CD14-positive monocyte (primary cell): ENCODE measurements around the gene TXNRD1. TPM values are rescaled to one million over a fixed set of nuclear protein-coding genes. Genes with fewer than 3 reads are reported as not detected.
A peak's percentile ranks its signal among the peaks of the same experiment; 100 is the strongest.
"Not testable (repeated sequence)": the region's sequence is repeated elsewhere in the genome, so short reads cannot be mapped to it uniquely, and the experiment has no call there.

Experiments used
- DNase-seq, 3 donors: peaks; one replicate each; pipeline ENCODE4 v3.0.0-alpha.2; 2011 to 2022
- H2AFZ ChIP-seq: 2 replicates; pipeline ENCODE4 v1.6.0; 2012; ENCODE audit warnings: mild to moderate bottlenecking, low read depth, low read length, inconsistent platforms; ENCODE audit not compliant: insufficient read depth, poor library complexity, severe bottlenecking
- H3K27ac ChIP-seq, 2 donors: 1 replicate in 1 of 2; 2 replicates in 1 of 2; pipeline ENCODE4 v1.5.1; 2012 to 2013; ENCODE audit warnings: low read length in 2 of 2, control low read depth in 1 of 2, inconsistent platforms in 1 of 2, low read depth in 1 of 2, mild to moderate bottlenecking in 1 of 2
- H3K27me3 ChIP-seq, 2 donors: one replicate each; pipeline versions ENCODE4 v1.6.0 to v1.6.1; 2011 to 2013; ENCODE audit warnings: low read length in 2 of 2; ENCODE audit not compliant: control insufficient read depth in 2 of 2, insufficient read depth in 2 of 2
- H3K36me3 ChIP-seq, 2 donors: replicated peaks in 1 of 2; 1 replicate in 1 of 2; 2 replicates in 1 of 2; pipeline versions ENCODE4 v1.5.1 to v1.6.1; 2012 to 2013; ENCODE audit warnings: low read length in 2 of 2, control low read depth in 1 of 2, inconsistent platforms in 1 of 2, mild to moderate bottlenecking in 1 of 2; ENCODE audit not compliant: insufficient read depth in 2 of 2, control insufficient read depth in 1 of 2
- H3K4me1 ChIP-seq, 2 donors: 1 replicate in 1 of 2; 2 replicates in 1 of 2; pipeline versions ENCODE4 v1.5.1 to v1.6.1; 2012 to 2013; ENCODE audit warnings: low read length in 2 of 2, control low read depth in 1 of 2, inconsistent platforms in 1 of 2, mild to moderate bottlenecking in 1 of 2, moderate library complexity in 1 of 2; ENCODE audit not compliant: insufficient read depth in 2 of 2, control insufficient read depth in 1 of 2
- H3K4me2 ChIP-seq: replicated peaks from 2 replicates; pipeline ENCODE3; 2012; ENCODE audit warnings: low read length, moderate library complexity, mild to moderate bottlenecking; ENCODE audit not compliant: poor library complexity, severe bottlenecking; ENCODE audit errors: extremely low read depth
- H3K4me3 ChIP-seq, 3 experiments: fragments of 200-600 bp in 1 of 3; sonication (generic) in 1 of 3; replicated peaks in 1 of 3; 1 replicate in 2 of 3; 2 replicates in 1 of 3; pipeline ENCODE4 v1.5.1; 2011 to 2013; ENCODE audit warnings: low read length in 3 of 3, mild to moderate bottlenecking in 3 of 3, control low read depth in 2 of 3, low read depth in 2 of 3, inconsistent platforms in 1 of 3, moderate library complexity in 1 of 3
- H3K79me2 ChIP-seq: 2 replicates; pipeline ENCODE4 v1.6.0; 2012; ENCODE audit warnings: mild to moderate bottlenecking, control low read depth, inconsistent platforms, low read length, moderate library complexity; ENCODE audit not compliant: insufficient read depth
- H3K9ac ChIP-seq: 2 replicates; pipeline ENCODE4 v1.6.0; 2017; ENCODE audit warnings: low read length, mild to moderate bottlenecking; ENCODE audit not compliant: insufficient read depth, poor library complexity, severe bottlenecking
- H3K9me3 ChIP-seq, 2 donors: replicated peaks in 1 of 2; 1 replicate in 1 of 2; 2 replicates in 1 of 2; pipeline versions ENCODE4 v1.5.1 to v1.6.1; 2012 to 2013; ENCODE audit warnings: low read length in 2 of 2, control low read depth in 1 of 2; ENCODE audit not compliant: control insufficient read depth in 1 of 2, insufficient read depth in 1 of 2
- H4K20me1 ChIP-seq: 2 replicates; pipeline ENCODE4 v1.6.0; 2012; ENCODE audit warnings: mild to moderate bottlenecking, low read length, control low read depth, moderate library complexity; ENCODE audit not compliant: insufficient read depth
- H3K27ac Mint-ChIP-seq, 7 donors: one replicate each; pipeline ENCODE4 v1.8.0; 2020; ENCODE audit warnings: mild to moderate bottlenecking in 7 of 7, mixed read lengths in 7 of 7, moderate library complexity in 6 of 7, inconsistent platforms in 2 of 7
- H3K27me3 Mint-ChIP-seq, 3 donors: one replicate each; pipeline ENCODE4 v1.8.0; 2021 to 2022; ENCODE audit warnings: low read depth in 3 of 3, mild to moderate bottlenecking in 3 of 3, mixed read lengths in 3 of 3, moderate library complexity in 3 of 3, inconsistent platforms in 1 of 3
- H3K36me3 Mint-ChIP-seq, 2 donors: one replicate each; pipeline ENCODE4 v1.8.0; 2020; ENCODE audit warnings: mixed read lengths in 2 of 2, inconsistent platforms in 1 of 2, mild to moderate bottlenecking in 1 of 2
- H3K4me1 Mint-ChIP-seq: one replicate; pipeline ENCODE4 v1.8.0; 2020; ENCODE audit warnings: mild to moderate bottlenecking, mixed read lengths
- H3K4me3 Mint-ChIP-seq, 2 donors: one replicate each; pipeline ENCODE4 v1.8.0; 2020; ENCODE audit warnings: mild to moderate bottlenecking in 2 of 2, mixed read lengths in 2 of 2, moderate library complexity in 1 of 2
- H3K9me3 Mint-ChIP-seq, 7 donors: one replicate each; pipeline ENCODE4 v1.8.0; 2020 to 2022; ENCODE audit warnings: mixed read lengths in 7 of 7, mild to moderate bottlenecking in 6 of 7, moderate library complexity in 6 of 7, inconsistent platforms in 2 of 7
- WGBS: methylation state at CpG from one replicate; pipeline ENCODE4 v1.1.5; 2013; ENCODE audit warnings: missing lambda C conversion rate; ENCODE audit not compliant: insufficient coverage; 5-methylcytosine and 5-hydroxymethylcytosine counted together
- intact Hi-C, 2 donors: fragments of 100-400 bp; cut with micrococcal nuclease; formaldehyde crosslinking; loops; one replicate each; pipeline versions ENCODE4 v1.15.0 to v1.15.1; 2023
- polyA plus RNA-seq, 3 donors: library from polyadenylated mRNA; depleted of rRNA in 1 of 3; unstranded in 2 of 3; stranded (reverse) in 1 of 3; fragments of 300-500 nt in 2 of 3; fragments of >200 nt in 1 of 3; fragmentation: Illumina TruSeq in 2 of 3; gene quantifications; 1 replicate in 2 of 3; 2 replicates in 1 of 3; pipeline ENCODE4 v1.2.3, GENCODE V29; 2012 to 2021
- TF ChIP-seq, protein P1 (sequence below): fragments of 200-600 bp; IDR thresholded peaks from one replicate; pipeline ENCODE4 v1.8.0; 2022; ENCODE audit warnings: antibody characterized with exemption, mild to moderate bottlenecking

Gene TXNRD1
- polyA plus RNA-seq, 3 donors, result 26.9 to 46.1 (median 29.2) TPM

DNA sequence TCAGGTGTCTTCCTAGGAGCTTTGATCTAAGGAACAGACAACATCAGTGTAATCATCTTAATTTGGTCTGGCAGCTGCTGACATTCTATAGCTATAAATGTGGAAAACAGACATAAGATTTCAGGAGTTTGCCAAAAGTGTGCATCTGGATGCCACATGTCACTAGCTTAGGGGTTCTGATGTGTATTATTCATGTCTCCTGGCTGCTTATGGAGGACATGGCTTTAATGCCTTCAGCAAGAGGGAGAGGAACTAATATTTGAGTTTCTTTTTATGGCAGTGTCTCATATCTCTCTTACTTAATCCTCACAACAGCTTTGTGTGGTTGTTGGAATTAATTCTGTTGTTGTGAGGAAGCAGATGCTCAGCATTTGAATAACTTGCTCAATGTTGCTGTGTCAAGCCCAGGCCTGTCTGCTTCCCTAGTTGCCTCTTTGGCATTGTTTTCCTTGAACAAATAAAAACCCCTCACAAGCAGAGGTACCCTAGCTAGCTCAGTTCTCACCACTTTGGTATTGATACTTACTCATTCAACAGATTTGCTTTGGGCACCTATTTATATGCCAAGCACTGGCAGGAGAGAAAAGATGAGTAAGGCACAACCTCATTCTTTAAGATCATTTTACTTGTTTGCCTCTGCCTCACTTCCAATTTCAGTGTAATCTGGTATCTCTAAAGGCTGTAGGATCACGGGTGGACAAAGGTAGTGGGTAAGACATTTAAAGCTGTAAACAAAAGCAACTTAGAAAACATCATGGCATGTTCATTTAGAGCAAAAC lies 48.2 kb downstream of the TXNRD1 start:
- H3K9me3 ChIP-seq, result no peaks in the 10 kb centered on the region

DNA sequence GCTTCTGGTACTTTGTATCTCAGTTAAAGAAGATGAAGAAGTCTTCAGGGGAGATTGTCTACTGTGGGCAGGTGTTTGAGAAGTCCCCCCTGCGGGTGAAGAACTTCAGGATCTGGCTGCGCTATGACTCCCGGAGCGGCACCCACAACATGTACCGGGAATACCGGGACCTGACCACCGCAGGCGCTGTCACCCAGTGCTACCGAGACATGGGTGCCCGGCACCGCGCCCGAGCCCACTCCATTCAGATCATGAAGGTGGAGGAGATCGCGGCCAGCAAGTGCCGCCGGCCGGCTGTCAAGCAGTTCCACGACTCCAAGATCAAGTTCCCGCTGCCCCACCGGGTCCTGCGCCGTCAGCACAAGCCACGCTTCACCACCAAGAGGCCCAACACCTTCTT lies 49.9 kb downstream of the TXNRD1 start:
- peaks cover 15 to 16% of the 10 kb centered on the region in 2 donors for H3K4me1 ChIP-seq
- H3K36me3 Mint-ChIP-seq, H3K4me2 ChIP-seq, H3K9ac ChIP-seq, H3K27me3 Mint-ChIP-seq, H3K9me3 ChIP-seq, H2AFZ ChIP-seq, H4K20me1 ChIP-seq, H3K27ac ChIP-seq, H3K27me3 ChIP-seq, H3K36me3 ChIP-seq, H3K79me2 ChIP-seq, DNase-seq, H3K27ac Mint-ChIP-seq, intact Hi-C loops, H3K9me3 Mint-ChIP-seq, H3K4me3 ChIP-seq: not testable (repeated sequence)
- Mint-ChIP-seq H3K4me3 (peak overlapping the region in 1 of 2 donors; percentile 69), H3K4me1 (peaks cover 17% of the 10 kb centered on the region)
- WGBS, result 97% methylated on average over 7 of the region's 24 CpGs

More for the DNA sequence above, 48.2 kb downstream of the TXNRD1 start:
- intact Hi-C loops, result no loop called here
- TF ChIP-seq, protein P1, sequence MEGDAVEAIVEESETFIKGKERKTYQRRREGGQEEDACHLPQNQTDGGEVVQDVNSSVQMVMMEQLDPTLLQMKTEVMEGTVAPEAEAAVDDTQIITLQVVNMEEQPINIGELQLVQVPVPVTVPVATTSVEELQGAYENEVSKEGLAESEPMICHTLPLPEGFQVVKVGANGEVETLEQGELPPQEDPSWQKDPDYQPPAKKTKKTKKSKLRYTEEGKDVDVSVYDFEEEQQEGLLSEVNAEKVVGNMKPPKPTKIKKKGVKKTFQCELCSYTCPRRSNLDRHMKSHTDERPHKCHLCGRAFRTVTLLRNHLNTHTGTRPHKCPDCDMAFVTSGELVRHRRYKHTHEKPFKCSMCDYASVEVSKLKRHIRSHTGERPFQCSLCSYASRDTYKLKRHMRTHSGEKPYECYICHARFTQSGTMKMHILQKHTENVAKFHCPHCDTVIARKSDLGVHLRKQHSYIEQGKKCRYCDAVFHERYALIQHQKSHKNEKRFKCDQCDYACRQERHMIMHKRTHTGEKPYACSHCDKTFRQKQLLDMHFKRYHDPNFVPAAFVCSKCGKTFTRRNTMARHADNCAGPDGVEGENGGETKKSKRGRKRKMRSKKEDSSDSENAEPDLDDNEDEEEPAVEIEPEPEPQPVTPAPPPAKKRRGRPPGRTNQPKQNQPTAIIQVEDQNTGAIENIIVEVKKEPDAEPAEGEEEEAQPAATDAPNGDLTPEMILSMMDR, result no peak
- no peak for DNase-seq
- Histone ChIP-seq H2AFZ (peak overlapping the region; percentile 9), H3K27me3 (no peaks in the 10 kb centered on the region), H3K9ac (peak overlapping the region; percentile 12), H3K27ac (peak overlapping the region in 1 of 2 donors; percentile 11), H3K4me1 (peaks cover 15 to 16% of the 10 kb centered on the region in 2 donors), H3K79me2 (no peaks in the 10 kb centered on the region), H3K4me2 (no peak overlapping the region), H4K20me1 (no peaks in the 10 kb centered on the region), H3K36me3 (no peaks in the 10 kb centered on the region), H3K4me3 (no peak overlapping the region)
- Mint-ChIP-seq H3K4me3 (no peak overlapping the region), H3K36me3 (no peaks in the 10 kb centered on the region), H3K9me3 (peaks cover 0 to 5% (median 2%) of the 10 kb centered on the region in 7 donors), H3K4me1 (peaks cover 17% of the 10 kb centered on the region), H3K27me3 (peaks cover 0 to 2% (median 0%) of the 10 kb centered on the region in 3 donors), H3K27ac (peak overlapping the region; percentile 37 to 90 (median 63))
- WGBS, result no CpG with 5 or more reads among the region's 1 CpG
